ENCODE measurements around the gene SLC39A12.

The SLC39A12 gene

DNA sequence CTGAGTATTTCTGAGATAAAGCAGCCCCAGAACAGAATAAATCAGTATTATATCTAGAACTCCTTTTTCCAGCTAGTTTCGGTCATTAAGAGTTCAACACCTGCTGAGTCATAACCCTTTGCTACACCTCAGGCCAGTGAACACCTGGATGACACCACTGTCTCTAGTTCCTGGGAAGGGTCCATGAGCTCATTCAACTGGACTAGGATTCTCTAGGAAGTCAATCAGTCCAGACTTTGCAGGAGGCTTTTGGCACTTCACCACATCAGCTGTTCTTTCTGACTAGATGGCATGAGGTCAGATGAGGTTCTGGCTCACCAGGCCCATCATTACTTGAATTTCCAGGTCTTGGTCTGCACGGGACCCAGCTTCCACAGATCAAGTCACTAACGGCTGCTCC lies 11.7 kb downstream of the SLC39A12 start:
- DNase-seq (ENCODE audit: low read depth, low spot score) = no peak

DNA sequence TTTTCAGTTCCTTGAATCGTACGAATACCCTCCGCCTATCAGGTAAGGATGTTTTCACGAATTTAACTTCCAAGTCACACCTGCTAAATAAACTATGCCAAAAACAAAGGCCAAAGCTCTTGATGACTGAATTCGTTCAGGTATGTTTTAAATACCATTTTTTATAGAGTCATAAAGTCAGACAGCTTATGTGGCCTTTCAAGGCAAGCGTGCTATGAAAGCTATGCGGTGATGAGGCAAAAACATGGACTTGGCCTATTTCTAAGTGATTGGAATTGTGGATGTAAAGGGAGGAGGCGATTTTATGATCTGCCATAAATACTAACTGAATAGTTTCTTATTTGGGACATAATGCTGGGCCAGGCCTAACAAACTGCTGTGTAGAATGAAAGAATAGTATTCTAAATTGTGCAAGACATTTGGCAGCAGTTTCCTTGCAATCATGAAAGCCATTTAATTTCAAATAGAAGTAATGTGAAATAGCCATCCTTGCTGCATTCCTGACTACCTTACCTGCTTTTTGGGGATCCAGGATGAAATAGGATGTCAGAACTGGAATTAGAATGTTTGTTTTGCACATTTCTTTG lies 14.0 kb downstream of the SLC39A12 start:
- DNase-seq (ENCODE audit: low read depth, low spot score) = no peak

DNA sequence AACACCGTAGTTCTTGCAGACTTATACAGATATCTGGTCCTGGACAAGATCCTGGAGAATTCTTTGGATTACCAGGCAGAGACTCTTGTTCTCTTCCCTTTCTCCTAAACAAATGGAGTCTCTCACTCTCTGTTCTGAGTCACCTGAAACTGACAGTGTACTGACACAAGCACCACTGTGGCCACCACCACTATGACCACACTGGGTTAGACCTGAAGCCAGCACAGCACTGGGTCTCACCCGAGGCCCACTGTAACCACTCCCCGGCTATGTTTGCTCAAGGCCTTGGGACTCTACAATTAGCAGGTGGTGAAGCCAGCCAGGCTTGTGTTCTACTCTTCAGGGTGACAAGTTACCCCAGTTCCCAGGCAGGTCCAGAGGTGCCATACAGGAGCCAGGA lies 22.8 kb downstream of the SLC39A12 start:
- no peak for DNase-seq (ENCODE audit: low read depth, low spot score)

DNA sequence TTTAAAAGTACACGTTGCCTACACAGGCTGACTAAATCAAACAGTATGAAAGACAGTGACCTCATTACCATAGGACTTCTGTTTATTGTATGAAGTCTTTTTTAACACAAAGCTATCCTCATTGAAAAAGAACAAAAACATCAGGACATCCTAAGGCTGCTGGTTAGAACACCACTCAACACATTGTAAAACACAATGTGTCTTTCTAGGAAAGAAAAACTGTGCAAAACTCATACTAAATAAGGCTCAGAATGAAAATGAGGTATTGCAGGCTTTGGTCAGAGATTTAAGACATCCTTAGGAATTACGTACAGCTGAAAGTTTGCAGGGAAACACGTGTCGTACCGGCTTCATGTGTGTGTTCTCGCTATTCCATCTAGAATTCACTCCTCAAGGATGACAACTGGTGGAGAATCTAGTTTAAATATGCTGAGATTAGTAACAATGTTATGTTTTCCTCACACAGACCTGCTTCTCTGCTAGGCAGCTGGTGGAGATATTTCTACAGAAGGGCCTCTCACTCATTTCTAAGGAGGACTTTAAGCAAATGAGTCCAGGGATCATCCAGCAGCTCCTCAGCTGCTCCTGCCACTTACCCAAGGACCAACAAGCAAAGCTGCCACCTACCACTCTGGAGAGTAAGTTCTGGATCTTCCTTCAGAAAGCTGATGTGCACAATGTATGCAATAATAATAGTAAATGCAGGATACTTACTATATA lies 29.3 kb downstream of the SLC39A12 start:
- no peak for DNase-seq (ENCODE audit: low read depth, low spot score)

DNA sequence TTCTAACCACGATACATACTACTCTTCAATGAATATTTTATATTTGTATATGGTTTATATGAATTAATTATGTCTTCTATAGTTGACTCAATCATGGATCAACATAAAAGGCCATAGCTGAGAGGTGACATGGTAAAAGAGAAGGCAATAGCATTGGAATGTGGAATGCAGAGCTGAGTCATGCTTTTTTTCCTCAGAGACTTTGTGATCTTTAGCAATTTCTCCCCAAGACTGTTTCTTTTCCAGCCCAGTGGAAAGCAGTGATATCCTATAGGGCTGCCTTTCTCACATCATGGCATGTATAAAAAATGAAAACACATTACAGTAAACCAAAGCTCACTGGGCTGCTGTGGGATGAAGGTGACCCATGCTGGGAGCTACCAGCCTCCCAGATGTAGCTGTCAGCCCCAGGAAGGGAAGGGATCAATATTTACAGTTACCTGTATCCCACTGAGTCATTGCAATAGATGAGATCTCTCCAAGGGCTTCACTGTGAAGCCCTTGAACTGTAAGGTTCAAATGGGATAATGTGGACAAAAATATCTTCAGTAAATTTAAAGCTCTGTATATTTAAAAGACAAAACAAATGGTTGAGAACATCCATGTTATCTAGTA lies 30.2 kb downstream of the SLC39A12 start:
- no peak for DNase-seq (ENCODE audit: low read depth, low spot score)

DNA sequence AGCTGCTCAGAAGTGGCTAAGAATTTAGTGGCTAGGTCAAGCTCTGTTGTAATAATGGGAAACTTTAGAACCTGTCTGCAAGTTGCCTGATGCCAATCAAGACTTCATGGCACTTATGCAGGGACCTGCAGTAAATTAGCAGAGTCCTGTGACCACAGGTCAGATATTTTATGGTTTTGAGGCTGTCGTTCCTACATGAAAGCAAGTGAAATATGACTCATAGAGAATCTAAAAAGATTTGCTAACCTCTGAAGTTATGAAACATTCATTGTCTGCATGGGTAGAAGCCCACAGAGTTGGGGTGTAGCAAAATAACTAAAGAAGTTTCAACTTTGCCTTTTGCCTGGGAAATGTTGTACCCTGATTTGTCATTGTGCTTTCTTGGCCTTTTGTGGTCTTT lies 32.3 kb downstream of the SLC39A12 start:
- no peak for DNase-seq (ENCODE audit: low read depth, low spot score)

DNA sequence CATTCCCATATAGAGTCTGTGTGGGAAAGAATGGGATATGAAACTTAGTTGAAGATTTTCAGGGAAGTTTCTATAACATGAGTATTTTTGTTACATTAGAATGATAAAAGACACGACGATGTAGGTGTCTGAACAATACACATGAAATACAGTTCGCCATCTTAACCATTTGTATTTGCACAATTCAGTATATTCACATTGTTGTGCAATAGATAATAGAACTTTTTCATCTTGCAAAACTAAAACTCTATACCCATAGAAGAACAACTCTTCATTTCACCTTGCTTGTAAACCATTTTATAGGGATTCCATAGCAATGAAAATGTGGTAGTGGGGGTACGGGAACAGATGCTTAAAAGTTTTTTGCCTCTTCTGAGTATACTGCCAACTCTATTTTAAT lies 32.8 kb downstream of the SLC39A12 start:
- no peak for DNase-seq (ENCODE audit: low read depth, low spot score)

DNA sequence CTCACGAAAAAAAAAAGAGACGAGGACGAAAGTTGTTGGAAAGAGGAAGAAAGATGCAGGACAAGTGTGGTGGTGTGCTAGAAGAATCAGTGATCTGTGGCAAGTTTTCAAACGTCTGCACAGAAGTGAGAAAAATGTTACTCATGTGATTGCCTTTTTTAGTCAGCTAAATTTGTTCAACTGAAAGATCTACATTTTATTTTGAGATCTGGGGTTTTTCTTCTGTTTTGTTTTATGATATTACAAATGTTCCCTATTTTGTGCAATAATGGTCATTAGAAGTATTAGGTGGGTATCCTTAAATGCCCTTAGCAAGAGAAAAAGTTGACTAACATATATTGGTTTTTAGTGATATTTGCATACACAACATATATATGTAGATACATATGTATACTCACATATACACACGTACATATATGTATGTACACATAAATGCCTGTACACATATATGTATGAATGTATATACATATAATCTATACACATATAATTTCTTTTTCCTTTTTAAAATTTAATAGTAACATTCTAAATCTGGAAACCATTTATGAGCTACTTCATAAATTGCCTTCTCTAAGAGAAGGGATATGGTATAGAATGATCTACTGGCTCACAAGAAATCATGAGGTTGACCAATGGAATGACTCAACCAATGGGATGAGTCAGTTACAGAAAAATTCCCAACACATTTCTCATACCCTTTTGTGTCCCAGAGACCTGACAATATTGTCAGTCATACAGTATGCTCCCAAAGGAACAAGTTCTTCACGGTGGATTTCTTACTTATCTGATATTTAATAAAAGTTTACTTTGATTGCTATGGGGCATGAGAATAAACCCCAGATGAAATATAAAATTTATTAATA lies 38.4 kb downstream of the SLC39A12 start:
- DNase-seq (ENCODE audit: low read depth, low spot score) = no peak

DNA sequence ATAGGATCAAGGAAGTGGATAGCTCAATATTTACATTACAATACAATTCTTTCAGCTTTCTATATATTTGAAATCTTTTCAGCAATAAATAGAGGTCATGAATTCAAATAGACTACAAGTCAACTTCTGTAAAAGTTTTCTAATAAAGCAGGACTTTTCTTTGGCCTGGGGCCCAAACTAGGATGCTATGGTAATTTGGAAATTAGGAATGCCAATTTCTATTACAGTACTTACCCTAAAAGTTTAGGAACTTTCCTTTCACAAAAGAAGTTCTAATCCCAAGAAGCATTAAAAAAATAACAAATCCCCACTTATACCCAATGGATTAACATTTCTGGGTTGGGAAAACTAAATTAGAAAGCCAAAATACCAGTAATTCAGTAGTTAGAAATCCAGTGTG lies 40.5 kb downstream of the SLC39A12 start:
- no peak for DNase-seq (ENCODE audit: low read depth, low spot score)

DNA sequence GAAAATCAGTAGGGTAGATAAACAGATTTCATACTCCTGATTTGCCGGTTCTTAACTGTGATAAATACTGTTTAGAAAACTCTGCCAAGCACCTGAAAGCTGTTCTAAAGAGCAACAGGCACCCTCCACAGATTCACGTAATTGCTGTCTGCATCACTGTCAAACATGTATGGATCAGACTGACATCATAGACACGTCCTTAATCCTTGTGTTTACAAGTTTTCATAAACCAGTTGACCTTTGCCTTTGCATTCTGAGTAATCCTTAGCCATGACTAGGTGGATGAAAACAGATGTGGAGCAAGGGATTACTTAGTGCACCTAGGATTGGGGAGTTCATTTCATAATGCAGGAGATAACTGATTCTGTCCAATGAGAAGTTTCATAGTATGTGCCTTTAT lies 41.6 kb downstream of the SLC39A12 start:
- DNase-seq (ENCODE audit: low read depth, low spot score) = no peak

DNA sequence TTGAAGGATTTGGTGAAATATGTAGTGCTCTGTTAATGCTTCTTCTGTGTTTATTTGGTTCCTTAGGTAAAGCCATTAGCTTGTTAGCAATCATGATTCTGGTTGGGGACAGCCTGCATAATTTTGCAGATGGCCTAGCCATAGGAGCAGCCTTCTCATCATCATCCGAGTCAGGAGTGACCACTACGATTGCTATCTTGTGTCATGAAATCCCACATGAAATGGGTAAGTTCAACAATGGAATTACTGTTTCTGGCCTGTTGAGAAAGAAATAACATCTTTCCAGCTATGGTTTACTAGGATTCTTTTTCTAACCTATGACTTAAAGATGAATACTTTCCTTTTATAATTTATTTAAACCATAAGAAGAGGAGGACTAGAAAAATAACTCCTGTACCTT lies 48.9 kb downstream of the SLC39A12 start:
- no peak for DNase-seq (ENCODE audit: low read depth, low spot score)

DNA sequence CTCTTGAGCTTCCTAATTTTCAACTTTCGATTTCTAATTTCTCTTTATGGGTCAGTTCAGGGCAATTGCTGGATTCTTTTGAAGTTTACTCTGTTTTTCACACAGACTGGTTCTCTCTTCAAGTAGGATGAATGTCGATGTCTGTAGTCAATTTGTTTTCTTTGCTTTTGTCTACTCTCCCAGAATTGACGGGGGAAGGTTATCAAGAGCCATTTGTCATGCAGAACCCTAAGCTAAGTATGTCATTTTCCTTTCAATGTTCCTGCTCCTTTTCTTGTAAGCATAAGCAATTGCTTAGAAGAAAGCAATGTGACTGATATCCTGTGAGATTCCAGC lies 53.7 kb downstream of the SLC39A12 start:
- DNase-seq (ENCODE audit: low read depth, low spot score) = no peak

DNA sequence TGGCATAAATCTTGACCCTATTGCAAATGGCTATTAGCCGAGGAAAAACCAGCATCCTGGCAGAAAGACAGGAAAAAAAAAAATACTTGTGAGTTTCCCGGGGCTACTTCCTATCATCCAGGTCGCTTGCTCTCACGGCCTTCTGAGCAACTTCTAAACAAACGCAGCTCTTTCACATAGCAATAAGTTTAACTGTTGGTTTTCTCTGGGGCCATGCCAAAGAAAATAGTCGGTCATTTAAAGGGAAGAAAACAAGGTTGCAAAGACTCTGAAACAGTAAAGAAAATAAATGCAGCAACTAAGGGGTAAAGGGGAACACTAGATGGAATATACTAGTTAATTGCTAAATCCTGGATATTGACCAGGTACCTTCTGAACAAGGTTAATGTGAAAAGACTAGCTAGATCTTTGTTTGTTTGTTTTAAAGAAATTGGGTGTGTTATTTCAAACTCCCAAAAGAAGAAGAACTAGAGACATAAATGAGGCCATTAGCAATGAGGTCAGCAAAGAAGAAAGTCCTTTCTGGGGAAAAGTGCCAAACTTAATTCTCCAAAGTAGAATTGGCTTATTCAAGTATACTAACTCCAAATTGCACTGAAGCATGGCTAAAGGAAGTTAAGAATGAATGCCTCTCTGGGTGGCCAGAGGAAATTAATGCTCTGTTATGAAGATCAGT lies 54.2 kb downstream of the SLC39A12 start:
- DNase-seq (ENCODE audit: low read depth, low spot score) = no peak

DNA sequence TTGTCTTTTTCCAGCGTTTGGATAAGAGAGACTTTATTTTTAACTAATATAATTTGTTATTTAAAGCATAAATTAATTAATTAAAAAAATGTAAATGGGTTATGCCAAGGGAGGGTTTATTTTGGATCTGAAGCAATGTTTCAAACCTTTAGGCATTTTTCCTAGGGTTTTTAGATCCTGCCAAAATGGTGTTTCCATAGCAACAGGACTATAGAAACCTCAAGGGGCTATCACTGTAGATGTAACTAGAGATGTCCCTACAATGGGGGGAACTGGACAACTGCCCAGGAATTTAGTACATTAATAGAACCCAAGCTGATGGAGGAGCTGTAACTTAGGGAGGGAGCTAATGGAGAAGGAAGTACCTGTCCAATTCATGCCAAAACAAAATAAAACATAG lies 57.3 kb downstream of the SLC39A12 start:
- no peak for DNase-seq (ENCODE audit: low read depth, low spot score)

DNA sequence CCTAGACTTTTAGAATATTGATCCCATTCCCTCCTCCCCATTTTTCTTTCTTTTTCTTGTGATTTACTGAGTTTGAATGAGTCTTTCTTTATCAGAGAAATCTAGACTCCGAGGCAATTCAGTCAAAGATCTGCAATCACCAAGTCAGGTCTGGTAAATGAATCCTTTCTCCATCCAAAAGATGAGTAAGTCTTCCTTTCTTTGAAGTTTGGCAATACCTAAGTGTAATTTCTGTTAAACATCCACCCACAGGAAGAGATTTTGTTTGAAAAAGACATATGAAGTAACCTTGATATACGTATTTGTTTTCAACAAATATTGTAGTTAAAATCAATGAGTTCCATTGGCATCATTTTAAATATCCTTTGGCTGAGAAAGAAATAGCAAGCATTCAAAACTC lies 58.3 kb downstream of the SLC39A12 start:
- no peak for DNase-seq (ENCODE audit: low read depth, low spot score)

DNA sequence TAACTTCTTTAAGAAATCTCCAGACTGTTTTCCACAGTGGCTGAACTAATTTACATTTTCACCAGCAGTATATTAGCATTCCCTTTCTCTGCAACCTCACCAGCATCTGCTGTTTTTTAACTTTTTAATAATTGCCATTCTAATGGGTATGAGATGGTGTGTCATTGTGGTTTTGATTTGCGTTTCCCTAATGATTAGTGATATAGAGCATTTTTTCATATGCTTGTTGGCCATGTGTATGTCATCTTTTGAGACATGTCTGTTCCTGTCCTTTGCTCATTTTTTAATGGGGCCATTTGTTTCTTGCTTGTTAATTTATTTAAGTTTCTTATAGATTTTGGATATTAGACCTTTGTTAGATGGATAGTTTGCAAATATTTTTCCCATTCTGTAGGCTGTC lies 68.8 kb downstream of the SLC39A12 start:
- DNase-seq (ENCODE audit: low read depth, low spot score) = no peak

DNA sequence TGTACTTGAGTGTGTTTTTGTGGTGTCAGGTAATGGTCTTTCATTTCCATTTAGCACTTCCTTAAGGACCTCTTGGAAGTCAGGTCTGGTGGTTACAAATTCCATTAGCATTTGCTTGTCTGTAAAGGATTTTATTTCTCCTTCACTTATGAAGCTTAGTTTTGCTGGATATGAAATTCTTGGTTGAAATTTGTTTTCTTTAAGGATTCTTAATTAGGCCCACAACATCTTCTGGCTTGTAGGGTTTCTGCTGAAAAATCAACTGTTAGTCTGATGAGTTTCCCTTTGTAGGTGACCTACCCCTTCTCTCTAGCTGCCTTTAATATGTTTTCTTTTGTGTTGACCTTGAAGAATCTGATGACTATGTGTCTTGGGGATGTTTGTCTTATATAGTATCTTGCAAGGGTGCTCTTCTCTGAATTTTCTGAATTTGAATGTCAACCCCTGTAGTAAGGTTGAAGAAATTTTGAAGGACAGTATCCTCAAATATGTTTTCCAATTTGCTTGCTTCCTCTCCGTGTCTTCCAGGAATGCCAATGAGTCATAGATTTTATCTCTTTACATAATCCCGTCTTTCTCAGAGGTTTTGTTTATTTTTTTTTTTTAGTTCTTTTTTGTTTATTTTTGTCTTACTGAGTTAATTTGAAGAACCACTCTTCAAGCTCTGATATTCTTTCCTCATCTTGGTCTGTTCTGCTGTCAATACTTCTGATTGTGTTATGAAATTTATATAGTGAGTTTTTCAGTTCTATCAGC lies 70.2 kb downstream of the SLC39A12 start:
- no peak for DNase-seq (ENCODE audit: low read depth, low spot score)

DNA sequence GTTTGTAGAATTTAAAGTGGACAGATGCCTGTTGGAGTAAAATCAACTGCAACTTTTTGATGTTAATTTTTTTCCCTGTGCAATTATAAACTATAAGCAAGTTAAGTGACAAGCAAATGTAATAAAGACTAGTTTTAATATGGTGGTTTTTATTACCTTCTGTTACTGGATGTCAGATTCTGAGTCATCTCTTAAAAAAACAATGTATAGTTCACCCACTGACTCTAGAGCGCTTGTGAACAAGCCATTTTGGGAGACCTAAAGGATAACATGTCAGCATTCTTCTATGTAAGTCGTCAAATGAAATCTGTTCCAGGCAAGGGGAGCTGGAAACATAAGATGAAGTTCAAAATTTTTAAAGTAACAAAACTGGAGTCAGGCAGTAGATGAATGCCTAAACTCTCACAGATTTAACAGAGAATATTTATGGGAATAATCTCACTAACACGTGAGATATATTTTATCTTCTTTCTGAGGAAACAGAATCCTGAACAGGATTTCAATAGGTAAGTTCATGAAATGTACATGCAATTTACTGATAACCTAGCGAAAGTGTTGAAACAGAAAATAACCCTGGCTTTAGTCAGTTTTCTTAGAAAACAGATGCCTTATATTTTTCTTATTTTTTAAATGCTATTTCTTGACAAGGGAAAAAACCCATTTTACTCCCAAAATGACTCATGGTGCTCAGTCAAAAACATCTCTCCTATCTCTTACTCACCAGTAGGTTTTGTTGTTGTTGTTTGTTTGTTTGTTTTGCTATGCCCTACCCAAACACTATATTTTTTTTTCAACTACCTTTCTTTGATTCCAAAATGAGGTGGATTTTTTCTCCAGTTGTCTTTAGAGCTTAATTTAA lies 91.7 kb downstream of the SLC39A12 start:
- no peak for DNase-seq (ENCODE audit: low read depth, low spot score)

DNA sequence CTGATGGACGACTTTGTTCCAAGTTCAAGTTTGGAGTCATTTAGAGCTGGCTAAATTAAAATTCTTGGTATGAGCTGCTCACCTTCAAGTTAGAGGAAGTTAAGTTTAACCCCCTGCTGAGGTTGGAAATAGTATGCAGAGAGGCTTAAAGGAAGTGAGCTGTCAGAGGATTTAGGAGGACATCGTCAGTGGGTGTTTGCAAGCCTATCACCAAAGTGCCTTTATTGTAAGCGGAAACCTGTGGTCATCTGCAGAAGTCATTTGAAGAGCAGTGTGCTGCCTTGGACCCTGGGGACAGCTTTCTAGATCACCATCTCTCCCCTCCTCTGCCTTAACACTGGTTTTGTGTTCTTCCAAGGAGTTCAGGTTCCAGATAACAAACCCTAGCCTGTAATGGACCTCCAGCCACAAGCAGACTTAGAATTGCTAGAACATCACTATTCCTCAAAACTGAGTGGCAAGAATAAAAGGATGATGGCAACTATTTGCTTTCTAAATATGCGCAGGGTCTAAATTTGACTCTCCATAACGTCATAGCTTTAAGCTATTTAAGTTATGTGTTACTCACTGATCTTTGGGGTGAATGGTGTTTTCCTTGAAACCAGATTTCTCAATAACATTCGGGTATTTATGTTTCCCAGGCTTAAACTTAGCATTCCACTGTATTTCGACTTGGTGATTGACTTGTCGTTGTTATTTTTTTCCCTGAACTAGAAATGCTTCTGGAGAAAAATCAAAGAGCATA lies 93.4 kb downstream of the SLC39A12 start:
- DNase-seq (ENCODE audit: low read depth, low spot score) = no peak

DNA sequence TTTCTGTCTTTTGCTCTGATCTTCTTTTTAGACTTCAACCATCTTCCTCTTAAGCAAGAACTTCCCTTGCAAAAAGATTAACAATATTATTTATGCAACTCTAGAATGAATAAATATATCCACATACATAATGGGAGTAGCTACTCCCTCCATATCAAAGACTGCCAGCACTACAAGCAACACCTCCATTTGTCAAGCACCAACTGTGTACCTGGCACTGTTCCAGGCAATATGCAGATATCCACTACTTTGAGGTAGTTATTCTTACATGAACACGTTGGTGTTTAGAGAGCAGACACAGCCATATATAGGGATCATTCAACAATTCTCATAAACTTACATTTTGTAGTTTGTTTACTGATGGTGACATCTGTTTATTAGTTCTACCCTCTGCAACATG lies 104.9 kb downstream of the SLC39A12 start:
- no peak for DNase-seq (ENCODE audit: low read depth, low spot score)

Measured in activated CD4-positive, CD25-positive, alpha-beta regulatory T cell treated with anti-CD3 and anti-CD28 coated beads, Interleukin-2, amount 50 U/mL, for 16 hours (primary cell).